ENCODE measurements around the gene CARMIL3.

The CARMIL3 gene

DNA sequence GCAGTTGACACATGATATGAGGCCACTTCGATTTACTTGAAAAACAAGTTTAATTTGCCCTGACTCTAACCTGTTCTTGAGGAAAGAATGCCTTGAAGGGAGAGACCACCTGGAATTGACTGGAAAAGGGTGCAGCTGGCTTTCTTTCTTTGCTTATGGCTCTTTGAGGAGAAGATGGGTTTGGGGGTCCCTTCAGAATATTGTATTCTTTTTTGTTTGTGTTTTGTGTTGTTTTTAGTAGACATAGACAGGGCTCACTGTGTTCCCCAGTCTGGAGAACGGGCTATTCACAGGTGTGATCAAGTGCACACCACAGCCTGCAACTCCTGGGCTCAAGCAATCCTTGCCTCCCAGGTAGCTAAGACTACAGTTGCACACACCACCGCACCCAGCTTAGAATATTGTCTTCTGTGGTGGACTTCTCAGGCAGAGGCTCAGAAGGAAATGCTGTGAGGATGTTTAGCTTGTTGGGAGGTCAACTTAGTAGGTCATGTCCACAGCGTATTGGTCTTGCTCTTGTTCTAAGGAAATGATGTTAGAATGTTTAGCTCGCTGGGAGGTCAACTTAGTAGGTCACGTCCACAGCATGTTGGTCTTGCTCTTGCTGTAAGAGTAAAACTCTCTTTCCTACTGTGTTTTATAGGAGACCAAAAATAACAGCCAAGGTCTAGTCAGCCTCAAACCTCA is 64.5 kb downstream of the CARMIL3 start:
- DNase-seq: no peak

DNA sequence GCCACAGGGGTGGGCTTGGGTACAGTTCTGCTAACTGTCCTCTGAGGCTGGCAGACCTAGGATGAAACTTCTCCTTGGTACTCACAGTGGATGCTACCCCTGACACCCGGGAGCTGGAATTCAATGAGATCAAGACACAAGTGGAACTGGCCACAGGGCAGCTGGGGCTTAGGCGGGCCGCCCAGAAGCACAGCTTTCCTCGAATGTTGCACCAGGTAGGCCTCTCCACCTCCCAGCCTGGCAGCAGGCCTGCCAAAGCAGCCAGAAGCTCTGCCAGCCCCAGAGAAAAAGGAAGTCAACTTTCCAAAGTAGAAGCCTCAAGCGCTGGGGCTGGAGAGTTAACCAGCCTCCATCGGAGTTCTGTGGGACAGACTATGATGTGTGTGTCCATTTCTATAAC is 65.4 kb downstream of the CARMIL3 start:
- no peak for DNase-seq
